ENCODE measurements around the gene TCEANC.

Gene TCEANC

GRCh38 chrX:13691841-13692371, 39.0 kb downstream of the TCEANC start:
- no peak for TF ChIP-seq CTCF (IDR thresholded peaks at IDR 0.05; ENCODE audit: insufficient read depth, missing control alignments)
- FAIRE-seq: no peak
- no peak for DNase-seq (ENCODE audit: insufficient read length, low spot score)

- FAIRE-seq (no peak), DNase-seq (ENCODE audit: insufficient read length, low spot score) (no peak)
- TF ChIP-seq CTCF (IDR thresholded peaks at IDR 0.05; ENCODE audit: insufficient read depth, missing control alignments): no peak
These were observed 39.9 kb downstream of the TCEANC start for GRCh38 chrX:13692771-13693231.

GRCh38 chrX:13693341-13693961, 40.5 kb downstream of the TCEANC start:
- DNase-seq (ENCODE audit: insufficient read length, low spot score): no peak
- FAIRE-seq: no peak
- no peak for TF ChIP-seq CTCF (IDR thresholded peaks at IDR 0.05; ENCODE audit: insufficient read depth, missing control alignments)

GRCh38 chrX:13694359-13694758, 41.4 kb downstream of the TCEANC start:
- no peak for TF ChIP-seq CTCF (IDR thresholded peaks at IDR 0.05; ENCODE audit: insufficient read depth, missing control alignments)
- FAIRE-seq: no peak
- no peak for DNase-seq (ENCODE audit: insufficient read length, low spot score)

GRCh38 chrX:13694983-13695382, 42.0 kb downstream of the TCEANC start:
- TF ChIP-seq CTCF (IDR thresholded peaks at IDR 0.05; ENCODE audit: insufficient read depth, missing control alignments): no peak
- DNase-seq (ENCODE audit: insufficient read length, low spot score) (no peak), FAIRE-seq (no peak)

- no peak for DNase-seq (ENCODE audit: insufficient read length, low spot score)
- no peak for FAIRE-seq
- no peak for TF ChIP-seq CTCF (IDR thresholded peaks at IDR 0.05; ENCODE audit: insufficient read depth, missing control alignments)
These were observed 42.7 kb downstream of the TCEANC start for GRCh38 chrX:13695601-13696115.

- FAIRE-seq (no peak), DNase-seq (ENCODE audit: insufficient read length, low spot score) (no peak)
- no peak for TF ChIP-seq CTCF (IDR thresholded peaks at IDR 0.05; ENCODE audit: insufficient read depth, missing control alignments)
These were observed 44.5 kb downstream of the TCEANC start for GRCh38 chrX:13697455-13697854.
